Progenitor cell of endocrine pancreas (in vitro differentiated cells): ENCODE data around the gene HSPB6. TPM values are rescaled to one million over a fixed set of nuclear protein-coding genes. Genes with fewer than 3 reads are reported as not detected.
A peak's percentile ranks its signal among the peaks of the same experiment; 100 is the strongest.

ENCODE experiments used
- DNase-seq: peaks from one replicate; pipeline ENCODE4 v3.0.0; 2021; ENCODE audit warnings: low spot score; ENCODE audit not compliant: unreplicated experiment
- H3K27ac Mint-ChIP-seq: 2 replicates; pipeline ENCODE4 v1.8.0; 2021; ENCODE audit warnings: mild to moderate bottlenecking, moderate library complexity, mixed read lengths
- H3K27me3 Mint-ChIP-seq: 2 replicates; pipeline ENCODE4 v1.8.0; 2021; ENCODE audit warnings: mixed read lengths
- H3K36me3 Mint-ChIP-seq: 2 replicates; pipeline ENCODE4 v1.8.0; 2022; ENCODE audit warnings: mixed read lengths; ENCODE audit not compliant: insufficient read depth
- H3K4me1 Mint-ChIP-seq: 2 replicates; pipeline ENCODE4 v1.8.0; 2021; ENCODE audit warnings: low read depth, mixed read lengths
- H3K4me3 Mint-ChIP-seq: 2 replicates; pipeline ENCODE4 v1.8.0; 2021; ENCODE audit warnings: low read depth, mild to moderate bottlenecking, moderate library complexity, mixed read lengths
- H3K9me3 Mint-ChIP-seq: 2 replicates; pipeline ENCODE4 v1.8.0; 2021; ENCODE audit warnings: low read depth, mixed read lengths
- CTCF ChIP-seq: fragments of 200-600 bp; sonication (generic); IDR thresholded peaks from one replicate; pipeline ENCODE4 v1.5.0; 2021; ENCODE audit warnings: antibody characterized with exemption, mild to moderate bottlenecking; ENCODE audit not compliant: unreplicated experiment
- total RNA-seq: library from RNA; stranded (reverse); gene quantifications from 2 replicates; pipeline ENCODE4 v1.2.1, GENCODE V29; 2021

Gene HSPB6
- total RNA-seq, 1 donor from 2014 or later = not detected

DNA sequence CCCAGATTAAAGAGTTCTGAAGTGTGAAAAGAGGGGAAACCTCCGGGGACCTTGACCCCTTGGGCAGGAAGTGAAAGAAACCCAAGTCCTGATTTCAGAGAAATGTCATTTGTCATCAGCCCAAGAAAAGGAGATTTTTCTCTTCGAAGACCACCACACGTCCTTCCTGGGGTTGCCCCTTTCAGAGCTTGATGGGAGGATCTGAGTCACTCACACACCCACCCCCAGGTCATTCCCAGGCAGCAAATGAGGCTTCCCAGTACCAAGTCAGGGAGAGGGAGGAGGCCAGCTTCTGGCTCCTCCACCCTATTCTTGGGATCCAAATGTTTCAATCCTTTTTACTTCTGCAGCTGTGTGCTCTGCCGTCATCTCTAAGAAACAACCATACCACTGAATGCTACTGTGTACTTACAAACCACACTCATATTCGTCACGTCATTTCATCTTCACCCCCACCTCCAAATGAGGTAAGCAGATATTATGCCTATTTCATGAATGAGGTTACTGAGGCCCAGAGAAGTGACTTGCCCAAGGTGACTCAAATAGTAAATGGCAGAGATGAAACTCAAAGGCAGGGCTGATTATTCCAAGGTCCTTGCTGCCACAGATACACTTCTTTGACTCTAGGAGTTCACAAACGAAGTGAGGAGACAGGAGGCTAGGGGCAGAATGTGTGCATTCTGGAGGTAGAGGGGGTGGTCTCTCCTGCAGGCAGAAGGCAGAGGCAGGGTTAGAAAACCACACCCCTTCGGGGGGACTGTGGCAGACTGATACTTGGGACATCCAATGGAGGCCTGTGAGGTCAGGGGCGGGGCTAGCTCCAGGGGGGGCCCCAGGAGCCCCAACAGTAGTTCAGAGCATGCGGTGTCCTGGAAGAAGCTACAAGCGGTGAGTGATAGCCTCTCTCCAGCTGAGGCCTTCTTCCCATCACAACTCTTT lies 44.0 kb downstream of the HSPB6 start:
- TF ChIP-seq CTCF = no peak
- DNase-seq = no peak
- no peaks in the 10 kb centered on the region for H3K36me3 Mint-ChIP-seq
- no peak overlapping the region for H3K27ac Mint-ChIP-seq
- peaks cover 13% of the 10 kb centered on the region for H3K4me1 Mint-ChIP-seq
- no peaks in the 10 kb centered on the region for H3K9me3 Mint-ChIP-seq
- H3K4me3 Mint-ChIP-seq = no peak overlapping the region
- H3K27me3 Mint-ChIP-seq = no peaks in the 10 kb centered on the region

- DNase-seq = no peak
- Mint-ChIP-seq H3K9me3 (no peaks in the 10 kb centered on the region), H3K36me3 (no peaks in the 10 kb centered on the region), H3K27ac (peak overlapping the region; percentile 59), H3K4me3 (no peak overlapping the region), H3K27me3 (no peaks in the 10 kb centered on the region), H3K4me1 (peaks cover 9% of the 10 kb centered on the region)
- TF ChIP-seq CTCF = no peak
Measured at GRCh38 chr19:35710784-35711723, 45.8 kb downstream of the HSPB6 start.

DNA sequence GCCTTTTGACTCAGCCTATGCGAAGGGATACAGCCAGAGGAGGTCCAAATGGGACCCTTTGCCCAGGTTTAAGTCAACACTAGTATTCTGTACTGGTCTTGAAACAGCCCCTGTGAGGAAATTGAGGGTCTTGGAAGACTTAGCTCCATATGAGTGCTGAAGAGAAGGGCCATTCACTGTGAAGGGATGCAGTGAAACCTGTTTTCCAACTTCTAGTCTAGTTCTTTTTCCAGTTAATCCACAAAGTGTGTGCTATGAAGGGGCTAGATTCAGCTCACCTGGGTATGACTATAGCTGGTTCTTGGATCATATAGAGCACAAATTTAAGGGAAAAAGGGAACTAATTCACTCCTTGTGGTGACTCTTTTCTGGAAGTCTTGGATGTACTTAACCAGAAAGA lies 48.4 kb downstream of the HSPB6 start:
- Mint-ChIP-seq H3K4me1 (no peaks in the 10 kb centered on the region), H3K36me3 (no peaks in the 10 kb centered on the region), H3K27ac (no peak overlapping the region), H3K4me3 (no peak overlapping the region), H3K27me3 (peaks cover 8% of the 10 kb centered on the region), H3K9me3 (no peaks in the 10 kb centered on the region)
- TF ChIP-seq CTCF = no peak
- no peak for DNase-seq

Other genes starting within 250 kb of the HSPB6 start
- gene DMKN, start 243.4 kb downstream of the HSPB6 start, total RNA-seq = 201 and 213 TPM in 2 replicates
- 0.16 and 0.24 TPM in 2 replicates for gene SBSN, start 228.7 kb downstream of the HSPB6 start, total RNA-seq
- not detected in 2 replicates for gene GAPDHS, start 223.6 kb downstream of the HSPB6 start, total RNA-seq
- 94.2 and 95.2 TPM in 2 replicates for gene TMEM147, start 211.4 kb downstream of the HSPB6 start, total RNA-seq
- 0.18 TPM in 1 of 2 replicates, not detected in the other for gene ATP4A, start 193.4 kb downstream of the HSPB6 start, total RNA-seq
- gene PMIS2, start 170.9 kb downstream of the HSPB6 start, total RNA-seq = not detected in 2 replicates
- gene HAUS5, start 144.3 kb downstream of the HSPB6 start, total RNA-seq = 32.9 and 34.1 TPM in 2 replicates
- 69.2 and 76.0 TPM in 2 replicates for gene RBM42, start 128.0 kb downstream of the HSPB6 start, total RNA-seq
- 1.0 and 1.3 TPM in 2 replicates for gene ETV2, start 115.3 kb downstream of the HSPB6 start, total RNA-seq
- 307 and 315 TPM in 2 replicates for gene COX6B1, start 108.7 kb downstream of the HSPB6 start, total RNA-seq
- gene UPK1A, start 90.5 kb downstream of the HSPB6 start, total RNA-seq = not detected in 2 replicates
- not detected in 2 replicates for gene ZBTB32, start 52.5 kb downstream of the HSPB6 start, total RNA-seq
- gene KMT2B, start 39.0 kb downstream of the HSPB6 start, total RNA-seq = 65.0 and 70.2 TPM in 2 replicates
- 5.1 TPM in 2 replicates for gene IGFLR1, start 14.6 kb downstream of the HSPB6 start, total RNA-seq
- gene U2AF1L4, start 11.6 kb downstream of the HSPB6 start, total RNA-seq = 35.5 and 37.4 TPM in 2 replicates
- 81.4 and 83.8 TPM in 2 replicates for gene PSENEN, start 11.4 kb downstream of the HSPB6 start, total RNA-seq
- gene LIN37, start 8.5 kb downstream of the HSPB6 start, total RNA-seq = 12.7 and 13.1 TPM in 2 replicates
- 58.6 and 62.3 TPM in 2 replicates for gene PROSER3, start 1.1 kb upstream of the HSPB6 start, total RNA-seq
- gene ARHGAP33, start 18.5 kb upstream of the HSPB6 start, total RNA-seq = 46.3 and 54.3 TPM in 2 replicates
- 5.3 TPM in 2 replicates for gene PRODH2, start 55.8 kb upstream of the HSPB6 start, total RNA-seq
- gene NPHS1, start 95.5 kb upstream of the HSPB6 start, total RNA-seq = 15.7 and 17.5 TPM in 2 replicates
- gene KIRREL2, start 99.9 kb upstream of the HSPB6 start, total RNA-seq = 97.5 and 100.0 TPM in 2 replicates
- gene APLP1, start 111.5 kb upstream of the HSPB6 start, total RNA-seq = 134 and 135 TPM in 2 replicates
- gene NFKBID, start 143.5 kb upstream of the HSPB6 start, total RNA-seq = 11.4 and 13.9 TPM in 2 replicates
- 1.6 TPM in 1 of 2 replicates, not detected in the other for gene HCST, start 145.5 kb upstream of the HSPB6 start, total RNA-seq
- not detected in 2 replicates for gene TYROBP, start 151.3 kb upstream of the HSPB6 start, total RNA-seq
- gene LRFN3, start 179.3 kb upstream of the HSPB6 start, total RNA-seq = 31.0 and 31.5 TPM in 2 replicates
- 13.3 and 14.4 TPM in 2 replicates for gene SDHAF1, start 238.2 kb upstream of the HSPB6 start, total RNA-seq